ENCODE data around the gene STAM. TPM values are rescaled to one million over a fixed set of nuclear protein-coding genes. Genes with fewer than 3 reads are reported as not detected.

Gene STAM
- total and polyA plus RNA-seq, 10 of the 15 experiments (the other 5 are each of a cell fraction or from before 2014, with no cell fraction given), result 8.8 to 15.9 (median 14.4) TPM

- no peak for TF ChIP-seq FOXK2 (IDR thresholded peaks at IDR 0.05)
- no peak for TF ChIP-seq BMI1 (IDR thresholded peaks at IDR 0.05; ENCODE audit: borderline replicate concordance)
- TF ChIP-seq MYC (IDR thresholded peaks at IDR 0.05; ENCODE audit: insufficient read depth, insufficient read length, insufficient replicate concordance, low read length, severe bottlenecking), result no peak
These were observed 99.5 kb downstream of the STAM start (continued) for GRCh38 chr10:17743437-17743836.

- H4K20me1 ChIP-seq (ENCODE audit: control insufficient read depth, insufficient read depth), result no peaks in the 10 kb centered on the region; the same call in 1 of the 2 replicates
- no peak overlapping the region for H2AFZ ChIP-seq (ENCODE audit: control insufficient read depth, low read depth, low read length)
- no peak for TF ChIP-seq RAD51 (IDR thresholded peaks at IDR 0.05)
- TF ChIP-seq KLF5 (IDR thresholded peaks at IDR 0.05; ENCODE audit: partially characterized antibody), result no peak
- TF ChIP-seq ZNF384 (IDR thresholded peaks at IDR 0.05; ENCODE audit: borderline replicate concordance, low read depth, low read length), result no peak
- TF ChIP-seq JUNB (IDR thresholded peaks at IDR 0.05), result no peak
- no peak for TF ChIP-seq FOXK2 (IDR thresholded peaks at IDR 0.05)
These were observed 100.5 kb downstream of the STAM start for GRCh38 chr10:17744341-17744861.

More at GRCh38 chr10:17744341-17744861, 100.5 kb downstream of the STAM start:
- DNase-seq (ENCODE audit: low read depth, low spot score) (no peak), ATAC-seq (no peak), FAIRE-seq (no peak)
- H3K4me1 ChIP-seq (ENCODE audit: control insufficient read depth, insufficient read depth, low read length), result no peaks in the 10 kb centered on the region
- intact Hi-C loops (cut with micrococcal nuclease; ENCODE audit: unreplicated experiment), result loop anchor here (5.0 kb wide), 1 partner anchor 897 kb away; no protein-coding TSS in a partner anchor
- no peak overlapping the region for H3K4me2 ChIP-seq (ENCODE audit: control insufficient read depth, insufficient read depth)
- H3K9me3 ChIP-seq (replicated peaks; ENCODE audit: control insufficient read depth, insufficient read depth, low read length), result no peaks in the 10 kb centered on the region
- no peak overlapping the region for H3K27ac ChIP-seq (ENCODE audit: control insufficient read depth, insufficient read depth)
- H3K27me3 ChIP-seq (replicated peaks in 1 of 2; ENCODE audit: control insufficient read depth in 2 of 2, insufficient read depth in 2 of 2, low read length in 1 of 2), result no peaks in the 10 kb centered on the region; a peak in 1 of 4 replicates
- in situ Hi-C loops (cut with MboI), result loop anchor here (5.0 to 25.0 kb wide), 2 partner anchors 137 to 907 kb away; no protein-coding TSS in a partner anchor
- H3K4me3 ChIP-seq, result no peak overlapping the region
- ChIA-PET SMC1A (ENCODE audit: uncharacterized antibody, unreplicated experiment) (interaction anchor here (1.1 to 2.1 kb wide), 5 partner anchors 12 to 138 kb away, joined by 3 to 8 read pairs (median 4); no protein-coding TSS in a partner anchor), CTCF (interaction anchor here (0.8 to 4.9 kb wide), 11 partner anchors 11 to 472 kb away, joined by 3 to 61 read pairs (median 4); partner anchors contain the start of gene HACD1), RAD21 (ENCODE audit: unreplicated experiment) (interaction anchor here (1.2 to 1.8 kb wide), 3 partner anchors 13 to 335 kb away, joined by 3 to 6 read pairs (median 5); no protein-coding TSS in a partner anchor), POLR2A (no interaction called here)
- WGBS (ENCODE audit: insufficient coverage, insufficient replicate concordance, low lambda C conversion rate, missing lambda C conversion rate), result 55% methylated on average over 6 of the region's 6 CpGs
- no peaks in the 10 kb centered on the region for H3K36me3 ChIP-seq (ENCODE audit: control insufficient read depth in 2 of 2, insufficient read depth in 2 of 2, low read length in 1 of 2)
- BruUV-seq (replicated peaks), result no TSS peak
- no peaks in the 10 kb centered on the region for H3K79me2 ChIP-seq (ENCODE audit: control insufficient read depth, insufficient read depth, low read length)
- no peak overlapping the region for H3K9ac ChIP-seq (ENCODE audit: control insufficient read depth, insufficient read depth, low read length)
